Tibial nerve (tissue), 4 donors: ENCODE results near the gene ARMC6. TPM values are rescaled to one million over a fixed set of nuclear protein-coding genes. Genes with fewer than 3 reads are reported as not detected.

ENCODE experiments used
- DNase-seq, 2 donors: peaks; one replicate each; pipeline ENCODE4 v3.0.0-alpha.2; 2019; ENCODE audit warnings: low spot score in 2 of 2
- H3K27ac ChIP-seq, 4 donors: fragments of 200-600 bp; sonication (generic) in 3 of 4; one replicate each; pipeline ENCODE4 v1.5.1; 2017 to 2019; ENCODE audit warnings: mild to moderate bottlenecking in 1 of 4
- H3K27me3 ChIP-seq, 2 donors: fragments of 200-600 bp; sonication (generic) in 1 of 2; one replicate each; pipeline versions ENCODE4 v1.5.1 to v1.6.0; 2017 to 2019
- H3K36me3 ChIP-seq, 3 donors: fragments of 200-600 bp; sonication (generic); one replicate each; pipeline ENCODE4 v1.5.1; 2018 to 2019
- H3K4me1 ChIP-seq, 4 donors: fragments of 200-600 bp; sonication (generic) in 3 of 4; one replicate each; pipeline ENCODE4 v1.5.1; 2017 to 2019
- H3K4me3 ChIP-seq, 4 donors: fragments of 200-600 bp; sonication (generic) in 3 of 4; one replicate each; pipeline ENCODE4 v1.5.1; 2017 to 2019; ENCODE audit warnings: mild to moderate bottlenecking in 1 of 4, moderate library complexity in 1 of 4
- H3K9me3 ChIP-seq, 4 donors: fragments of 200-600 bp; sonication (generic) in 3 of 4; one replicate each; pipeline ENCODE4 v1.5.1; 2017 to 2019
- EP300 ChIP-seq, 2 donors: sonication (generic); formaldehyde crosslinking; IDR thresholded peaks; one replicate each; pipeline ENCODE4 v1.6.1; 2017; ENCODE audit warnings: antibody characterized with exemption in 2 of 2, mild to moderate bottlenecking in 1 of 2
- POLR2A ChIP-seq, 2 donors: fragments of 450-650 bp; IDR thresholded peaks; one replicate each; pipeline ENCODE4 v1.6.1; 2017; ENCODE audit warnings: antibody characterized with exemption in 2 of 2, mild to moderate bottlenecking in 2 of 2, moderate library complexity in 2 of 2
- WGBS, 2 donors: methylation state at CpG; one replicate each; pipeline ENCODE4 v1.1.5; 2018; 5-methylcytosine and 5-hydroxymethylcytosine counted together
- total RNA-seq, 4 donors: library from RNA; depleted of rRNA; stranded (reverse); fragments of >200 nt; gene quantifications; one replicate each; pipeline ENCODE4 v1.1.0, GENCODE V29; 2016
- TF ChIP-seq, protein P1 (sequence below), 5 experiments: fragments of 200-600 bp in 3 of 5; fragments of 450-650 bp in 2 of 5; sonication (generic) in 3 of 5; IDR thresholded peaks; one replicate each; pipeline ENCODE4 v1.5.1; 2016 to 2019; ENCODE audit warnings: antibody characterized with exemption in 5 of 5, mild to moderate bottlenecking in 3 of 5, moderate library complexity in 2 of 5

Gene ARMC6
- total RNA-seq, 4 donors from 2014 or later: 20.0 to 40.8 (median 24.6) TPM

DNA sequence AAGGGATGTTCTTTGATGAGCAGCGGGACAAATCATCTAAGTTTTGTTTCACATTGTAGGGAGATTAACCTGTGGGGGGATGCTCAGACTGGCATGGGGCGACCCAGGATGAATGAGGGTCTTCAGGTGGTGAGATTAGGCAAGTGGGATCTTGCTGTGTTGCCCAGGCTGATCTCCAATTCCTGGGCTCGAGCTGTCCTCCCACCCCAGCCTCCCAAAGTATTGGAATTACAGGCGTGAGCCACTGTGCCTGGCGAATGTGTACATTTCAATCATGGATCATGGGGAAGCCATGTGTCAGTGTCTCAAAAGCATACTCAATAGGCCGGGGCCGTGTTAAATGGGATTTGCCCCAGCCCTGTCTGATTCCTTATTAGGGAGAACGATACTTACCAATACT lies 38.5 kb downstream of the ARMC6 start:
- peaks cover 0 to 18% (median 0%) of the 10 kb centered on the region in 4 donors for H3K4me1 ChIP-seq
- no peak overlapping the region for H3K4me3 ChIP-seq
- H3K36me3 ChIP-seq: peaks cover 0 to 14% (median 0%) of the 10 kb centered on the region in 3 donors
- TF ChIP-seq, protein P1, sequence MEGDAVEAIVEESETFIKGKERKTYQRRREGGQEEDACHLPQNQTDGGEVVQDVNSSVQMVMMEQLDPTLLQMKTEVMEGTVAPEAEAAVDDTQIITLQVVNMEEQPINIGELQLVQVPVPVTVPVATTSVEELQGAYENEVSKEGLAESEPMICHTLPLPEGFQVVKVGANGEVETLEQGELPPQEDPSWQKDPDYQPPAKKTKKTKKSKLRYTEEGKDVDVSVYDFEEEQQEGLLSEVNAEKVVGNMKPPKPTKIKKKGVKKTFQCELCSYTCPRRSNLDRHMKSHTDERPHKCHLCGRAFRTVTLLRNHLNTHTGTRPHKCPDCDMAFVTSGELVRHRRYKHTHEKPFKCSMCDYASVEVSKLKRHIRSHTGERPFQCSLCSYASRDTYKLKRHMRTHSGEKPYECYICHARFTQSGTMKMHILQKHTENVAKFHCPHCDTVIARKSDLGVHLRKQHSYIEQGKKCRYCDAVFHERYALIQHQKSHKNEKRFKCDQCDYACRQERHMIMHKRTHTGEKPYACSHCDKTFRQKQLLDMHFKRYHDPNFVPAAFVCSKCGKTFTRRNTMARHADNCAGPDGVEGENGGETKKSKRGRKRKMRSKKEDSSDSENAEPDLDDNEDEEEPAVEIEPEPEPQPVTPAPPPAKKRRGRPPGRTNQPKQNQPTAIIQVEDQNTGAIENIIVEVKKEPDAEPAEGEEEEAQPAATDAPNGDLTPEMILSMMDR (IDR thresholded peaks at IDR 0.05): no peak
- TF ChIP-seq POLR2A (IDR thresholded peaks at IDR 0.05): no peak
- TF ChIP-seq EP300 (IDR thresholded peaks at IDR 0.05): no peak
- no peaks in the 10 kb centered on the region for H3K27me3 ChIP-seq
- no peak overlapping the region for H3K27ac ChIP-seq
- no peak for DNase-seq
- 92 to 95% methylated on average over 8 of the region's 8 CpGs for WGBS, 2 donors
- H3K9me3 ChIP-seq: no peaks in the 10 kb centered on the region

DNA sequence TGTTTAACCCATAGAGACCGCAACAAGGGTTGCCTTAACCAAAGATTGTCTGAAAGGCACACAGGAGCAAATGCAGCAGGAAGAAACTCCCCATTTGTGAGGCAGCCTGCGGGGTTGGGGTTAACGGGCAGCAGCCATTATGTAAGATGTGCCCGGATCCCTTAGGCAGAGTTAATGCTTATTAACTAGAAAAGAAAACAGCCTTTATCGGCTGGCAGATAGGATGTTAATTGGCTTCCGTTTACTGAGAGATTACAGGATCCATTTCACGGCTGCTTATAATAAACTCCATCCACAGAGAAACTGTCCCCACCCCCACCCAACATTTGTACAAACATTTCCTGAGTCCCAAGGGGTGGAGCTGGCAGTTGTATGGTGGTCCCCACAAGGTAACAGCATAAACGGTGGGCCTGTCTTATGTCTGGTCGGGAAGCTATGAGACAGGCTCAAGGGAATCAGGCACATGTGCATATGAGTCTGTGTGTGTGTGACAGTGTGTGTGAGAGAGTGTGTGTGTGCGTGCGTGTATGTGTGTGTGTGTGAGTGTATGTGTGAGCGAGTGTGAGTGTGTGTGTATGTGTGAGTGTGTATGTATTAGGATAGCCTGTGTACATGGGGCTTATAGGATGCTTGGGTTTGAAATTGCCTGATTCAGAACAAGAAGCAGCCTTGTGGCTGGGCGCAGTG lies 40.9 kb downstream of the ARMC6 start:
- H3K4me1 ChIP-seq: peaks cover 0 to 11% (median 0%) of the 10 kb centered on the region in 4 donors
- no peak overlapping the region for H3K27ac ChIP-seq
- 57 to 61% methylated on average over 13 of the region's 13 CpGs for WGBS, 2 donors
- TF ChIP-seq EP300 (IDR thresholded peaks at IDR 0.05): no peak
- TF ChIP-seq, protein P1 (IDR thresholded peaks at IDR 0.05): no peak
- no peak for TF ChIP-seq POLR2A (IDR thresholded peaks at IDR 0.05)
- no peak for DNase-seq
- peaks cover 0 to 28% (median 0%) of the 10 kb centered on the region in 3 donors for H3K36me3 ChIP-seq
- no peak overlapping the region for H3K4me3 ChIP-seq
- H3K27me3 ChIP-seq: no peaks in the 10 kb centered on the region
- H3K9me3 ChIP-seq: no peaks in the 10 kb centered on the region

DNA sequence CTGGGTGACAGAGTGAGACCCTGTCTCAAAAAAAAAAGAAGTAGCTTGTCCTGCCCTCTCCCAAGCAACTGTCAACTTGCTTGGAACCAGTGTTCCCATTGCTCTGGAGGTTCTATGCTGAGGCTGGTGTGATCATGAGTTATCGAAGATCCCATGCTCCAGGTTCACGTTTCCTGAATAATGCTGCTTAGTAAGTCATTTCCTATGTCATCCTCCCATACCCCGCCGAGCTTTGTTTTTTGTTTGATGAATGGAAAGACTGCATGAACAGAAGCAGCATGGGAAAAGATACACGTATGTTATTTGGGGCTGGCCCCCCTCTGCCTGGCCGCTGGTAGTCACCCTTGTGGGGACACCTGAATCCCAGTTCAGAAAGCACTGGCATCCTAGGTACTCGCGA lies 41.7 kb downstream of the ARMC6 start:
- no peaks in the 10 kb centered on the region for H3K27me3 ChIP-seq
- no peak for TF ChIP-seq EP300 (IDR thresholded peaks at IDR 0.05)
- TF ChIP-seq, protein P1 (IDR thresholded peaks at IDR 0.05): no peak
- no peak for TF ChIP-seq POLR2A (IDR thresholded peaks at IDR 0.05)
- H3K36me3 ChIP-seq: peaks cover 0 to 28% (median 0%) of the 10 kb centered on the region in 3 donors
- no peak overlapping the region for H3K27ac ChIP-seq
- WGBS, 2 donors: 91 to 94% methylated on average over 8 of the region's 8 CpGs
- DNase-seq: no peak
- peaks cover 0 to 9% (median 0%) of the 10 kb centered on the region in 4 donors for H3K4me1 ChIP-seq
- no peaks in the 10 kb centered on the region for H3K9me3 ChIP-seq
- no peak overlapping the region for H3K4me3 ChIP-seq

DNA sequence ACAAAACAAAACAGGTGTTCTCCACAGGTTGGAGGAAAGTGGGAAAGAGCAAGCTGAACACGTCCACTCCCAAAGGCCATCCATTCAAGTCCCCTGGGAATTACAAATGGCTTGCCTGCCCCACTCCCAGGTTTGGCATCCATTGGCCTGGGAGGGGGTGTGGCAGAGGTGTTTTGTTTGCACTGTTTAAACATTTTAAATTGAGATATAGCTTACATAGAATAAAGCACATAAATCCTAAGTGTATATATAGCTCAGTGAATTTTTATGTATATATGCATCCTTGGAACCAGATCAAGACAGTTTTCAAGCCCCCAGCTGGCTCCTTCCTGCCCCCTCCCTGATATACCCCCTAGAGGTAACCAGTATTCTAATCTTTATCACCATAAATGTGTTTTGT lies 43.1 kb downstream of the ARMC6 start:
- DNase-seq: no peak
- TF ChIP-seq, protein P1 (IDR thresholded peaks at IDR 0.05): no peak
- no peak for TF ChIP-seq POLR2A (IDR thresholded peaks at IDR 0.05)
- no peak for TF ChIP-seq EP300 (IDR thresholded peaks at IDR 0.05)
- WGBS, 2 donors: 64 to 79% methylated on average over 1 of the region's 1 CpG
- peaks cover 0 to 28% (median 0%) of the 10 kb centered on the region in 3 donors for H3K36me3 ChIP-seq
- no peak overlapping the region for H3K4me3 ChIP-seq
- peaks cover 0 to 9% (median 0%) of the 10 kb centered on the region in 4 donors for H3K4me1 ChIP-seq
- no peaks in the 10 kb centered on the region for H3K27me3 ChIP-seq
- no peaks in the 10 kb centered on the region for H3K9me3 ChIP-seq
- H3K27ac ChIP-seq: no peak overlapping the region

DNA sequence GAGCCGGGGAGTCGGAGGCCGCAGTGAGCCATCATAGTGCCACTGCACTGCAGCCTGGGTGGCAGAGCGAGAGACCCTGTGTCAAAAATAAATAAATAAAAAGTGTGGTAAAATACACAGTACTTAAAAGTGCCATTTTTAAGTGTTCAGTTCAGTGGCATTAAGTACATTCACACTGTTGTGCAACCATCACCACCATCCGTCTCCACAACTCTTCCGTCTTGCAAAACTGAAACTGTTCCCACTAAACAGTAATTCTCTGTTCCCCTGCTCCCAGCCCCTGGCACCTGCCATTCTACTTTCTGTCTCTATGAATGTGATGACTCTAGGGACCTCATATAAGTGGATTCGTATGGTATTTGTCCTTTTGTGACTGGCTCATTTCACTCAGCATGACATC lies 43.7 kb downstream of the ARMC6 start:
- DNase-seq: no peak
- no peak overlapping the region for H3K4me3 ChIP-seq
- no peaks in the 10 kb centered on the region for H3K9me3 ChIP-seq
- H3K4me1 ChIP-seq: peaks cover 0 to 13% (median 0%) of the 10 kb centered on the region in 4 donors
- H3K27ac ChIP-seq: no peak overlapping the region
- H3K27me3 ChIP-seq: no peaks in the 10 kb centered on the region
- H3K36me3 ChIP-seq: peaks cover 0 to 28% (median 0%) of the 10 kb centered on the region in 3 donors
- TF ChIP-seq EP300 (IDR thresholded peaks at IDR 0.05) (no peak), POLR2A (IDR thresholded peaks at IDR 0.05) (no peak)
- TF ChIP-seq, protein P1 (IDR thresholded peaks at IDR 0.05): no peak
- WGBS, 2 donors: 90 to 94% methylated on average over 7 of the region's 7 CpGs
